ENCODE results near the gene PPP2R3B.

DNA sequence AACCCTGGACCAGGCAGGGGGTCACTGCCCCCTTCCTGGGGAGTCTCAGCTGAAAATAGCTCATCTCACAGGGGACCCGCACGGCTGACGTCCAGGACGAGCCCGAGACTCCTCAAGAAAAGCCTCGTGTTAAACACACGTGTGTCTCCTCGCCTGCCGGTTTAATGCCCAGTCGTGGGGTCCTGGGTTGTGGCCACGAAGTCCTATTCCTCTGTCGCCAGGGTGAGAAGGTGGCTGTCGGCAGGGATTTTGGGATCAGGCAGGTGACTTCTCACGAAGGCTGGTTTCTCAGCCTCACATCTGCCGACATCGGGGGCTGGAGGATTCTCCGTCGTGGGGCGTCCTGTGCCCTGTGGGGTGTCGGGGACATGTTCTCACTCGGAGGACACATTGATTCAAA lies 44.3 kb upstream of the PPP2R3B start:
- TF ChIP-seq CTCF (conservative IDR thresholded peaks at IDR 0.05 in 1 of 2, IDR thresholded peaks at IDR 0.05 in 1 of 2; ENCODE audit: extremely low read depth in 1 of 2, insufficient read depth in 1 of 2, low read depth in 1 of 2, low read length in 2 of 2) = no peak
- no peak for TF ChIP-seq EZH2 (IDR thresholded peaks at IDR 0.05; ENCODE audit: borderline replicate concordance, low read length)

Measured in mammary epithelial cell (primary cell).